ENCODE results near the gene UBN2. TPM values are rescaled to one million over a fixed set of nuclear protein-coding genes. Genes with fewer than 3 reads are reported as not detected.

Gene UBN2
- total RNA-seq, 2 experiments from 2014 or later: 7.2 to 19.9 TPM

DNA sequence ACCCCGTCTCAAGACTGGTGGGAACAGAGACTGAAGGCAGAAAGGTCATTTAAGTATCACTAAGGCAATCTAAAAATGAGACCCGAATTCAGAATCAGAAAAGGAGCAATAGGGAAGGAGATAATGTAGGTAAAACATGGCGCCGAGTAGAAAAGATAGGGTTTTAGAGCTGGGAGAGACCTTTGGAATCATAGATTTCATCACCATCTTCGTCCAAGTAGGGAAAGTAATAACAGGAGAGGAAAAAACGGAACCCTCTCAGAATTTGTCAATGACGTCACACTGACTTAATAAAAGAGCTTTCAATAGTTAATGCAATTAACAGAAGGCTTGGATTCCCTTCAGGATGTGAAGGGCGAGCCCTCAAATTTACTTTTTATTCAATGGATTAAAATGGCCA, 1.0 kb upstream of the UBN2 start:
- POLR2A ChIA-PET: interaction anchor here (0.7 to 1.4 kb wide), 2 partner anchors 15 to 135 kb away, joined by 3 to 5 read pairs; no protein-coding TSS in a partner anchor
- peak overlapping the region; percentile 97 for H3K4me3 ChIP-seq (ENCODE audit: low read depth, low read length, poor library complexity, severe bottlenecking)
- H3K36me3 ChIP-seq (ENCODE audit: insufficient read depth, low read length): no peaks in the 10 kb centered on the region
- H4K20me1 ChIP-seq (ENCODE audit: insufficient read depth, low read length): peaks cover 10% of the 10 kb centered on the region; the same call in 1 of the 2 replicates
- H3K9me3 ChIP-seq (ENCODE audit: low read length): no peaks in the 10 kb centered on the region
- no peak for DNase-seq (ENCODE audit: low spot score)
- no peaks in the 10 kb centered on the region for H3K9me2 ChIP-seq (ENCODE audit: insufficient read depth, low read length)
- CTCF ChIA-PET (ENCODE audit: unreplicated experiment): no interaction called here
- BruUV-seq (replicated peaks): no TSS peak
- intact Hi-C loops (cut with micrococcal nuclease; ENCODE audit: unreplicated experiment): loop anchor here (2.0 kb wide), 1 partner anchor 121 kb away; the partner anchor contains the start of gene ZC3HAV1
- TF ChIP-seq, protein P1, sequence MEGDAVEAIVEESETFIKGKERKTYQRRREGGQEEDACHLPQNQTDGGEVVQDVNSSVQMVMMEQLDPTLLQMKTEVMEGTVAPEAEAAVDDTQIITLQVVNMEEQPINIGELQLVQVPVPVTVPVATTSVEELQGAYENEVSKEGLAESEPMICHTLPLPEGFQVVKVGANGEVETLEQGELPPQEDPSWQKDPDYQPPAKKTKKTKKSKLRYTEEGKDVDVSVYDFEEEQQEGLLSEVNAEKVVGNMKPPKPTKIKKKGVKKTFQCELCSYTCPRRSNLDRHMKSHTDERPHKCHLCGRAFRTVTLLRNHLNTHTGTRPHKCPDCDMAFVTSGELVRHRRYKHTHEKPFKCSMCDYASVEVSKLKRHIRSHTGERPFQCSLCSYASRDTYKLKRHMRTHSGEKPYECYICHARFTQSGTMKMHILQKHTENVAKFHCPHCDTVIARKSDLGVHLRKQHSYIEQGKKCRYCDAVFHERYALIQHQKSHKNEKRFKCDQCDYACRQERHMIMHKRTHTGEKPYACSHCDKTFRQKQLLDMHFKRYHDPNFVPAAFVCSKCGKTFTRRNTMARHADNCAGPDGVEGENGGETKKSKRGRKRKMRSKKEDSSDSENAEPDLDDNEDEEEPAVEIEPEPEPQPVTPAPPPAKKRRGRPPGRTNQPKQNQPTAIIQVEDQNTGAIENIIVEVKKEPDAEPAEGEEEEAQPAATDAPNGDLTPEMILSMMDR (conservative IDR thresholded peaks at IDR 0.05; ENCODE audit: low read length): no peak
- TF ChIP-seq EZH2phosphoT487 (IDR thresholded peaks at IDR 0.05; ENCODE audit: borderline replicate concordance, low read depth, low read length): no peak
- H3K4me1 ChIP-seq (ENCODE audit: insufficient read depth, low read length, poor library complexity, severe bottlenecking): peaks cover 14% of the 10 kb centered on the region
- H3K79me2 ChIP-seq (ENCODE audit: insufficient read depth, low read depth, low read length): peaks cover 33% of the 10 kb centered on the region; the same call in 1 of the 2 replicates
- no peak overlapping the region for H3K27ac ChIP-seq (ENCODE audit: low read depth, low read length, poor library complexity, severe bottlenecking)
- H3K4me2 ChIP-seq (ENCODE audit: low read length): peak overlapping the region; percentile 84
- peak overlapping the region; percentile 96 for H2AFZ ChIP-seq (ENCODE audit: low read length)

DNA sequence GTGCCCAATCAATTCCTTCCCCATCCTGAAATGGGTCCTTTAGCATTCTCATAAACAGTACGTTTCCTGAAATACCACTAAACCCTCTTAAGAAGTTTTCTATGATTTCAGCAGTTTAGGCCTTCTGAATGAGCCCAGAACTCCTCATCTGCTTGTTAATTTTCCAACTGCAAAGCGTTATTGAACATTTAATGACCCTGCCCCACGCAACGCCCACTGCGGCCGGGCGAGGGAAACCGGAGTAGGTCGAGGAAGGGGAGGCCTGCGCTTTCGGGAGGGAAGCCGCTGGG, 608 bp upstream of the UBN2 start:
- peak overlapping the region; percentile 84 for H3K4me2 ChIP-seq (ENCODE audit: low read length)
- no peaks in the 10 kb centered on the region for H3K36me3 ChIP-seq (ENCODE audit: insufficient read depth, low read length)
- peaks cover 10% of the 10 kb centered on the region; the same call in 1 of the 2 replicates for H4K20me1 ChIP-seq (ENCODE audit: insufficient read depth, low read length)
- POLR2A ChIA-PET: interaction anchor here (0.7 to 1.4 kb wide), 2 partner anchors 15 to 135 kb away, joined by 3 to 5 read pairs; no protein-coding TSS in a partner anchor
- peaks cover 14% of the 10 kb centered on the region for H3K4me1 ChIP-seq (ENCODE audit: insufficient read depth, low read length, poor library complexity, severe bottlenecking)
- no peak for TF ChIP-seq EZH2phosphoT487 (IDR thresholded peaks at IDR 0.05; ENCODE audit: borderline replicate concordance, low read depth, low read length)
- CTCF ChIA-PET (ENCODE audit: unreplicated experiment): no interaction called here
- no peak overlapping the region for H3K27ac ChIP-seq (ENCODE audit: low read depth, low read length, poor library complexity, severe bottlenecking)
- no TSS peak for BruUV-seq (replicated peaks)
- peak overlapping the region; percentile 96 for H2AFZ ChIP-seq (ENCODE audit: low read length)
- H3K4me3 ChIP-seq (ENCODE audit: low read depth, low read length, poor library complexity, severe bottlenecking): peak overlapping the region; percentile 97
- intact Hi-C loops (cut with micrococcal nuclease; ENCODE audit: unreplicated experiment): loop anchor here (2.0 kb wide), 1 partner anchor 122 kb away; the partner anchor contains the start of gene ZC3HAV1
- H3K9me3 ChIP-seq (ENCODE audit: low read length): no peaks in the 10 kb centered on the region
- H3K79me2 ChIP-seq (ENCODE audit: insufficient read depth, low read depth, low read length): peaks cover 35% of the 10 kb centered on the region; the same call in 1 of the 2 replicates
- no peaks in the 10 kb centered on the region for H3K9me2 ChIP-seq (ENCODE audit: insufficient read depth, low read length)
- DNase-seq (ENCODE audit: low spot score): no peak

DNA sequence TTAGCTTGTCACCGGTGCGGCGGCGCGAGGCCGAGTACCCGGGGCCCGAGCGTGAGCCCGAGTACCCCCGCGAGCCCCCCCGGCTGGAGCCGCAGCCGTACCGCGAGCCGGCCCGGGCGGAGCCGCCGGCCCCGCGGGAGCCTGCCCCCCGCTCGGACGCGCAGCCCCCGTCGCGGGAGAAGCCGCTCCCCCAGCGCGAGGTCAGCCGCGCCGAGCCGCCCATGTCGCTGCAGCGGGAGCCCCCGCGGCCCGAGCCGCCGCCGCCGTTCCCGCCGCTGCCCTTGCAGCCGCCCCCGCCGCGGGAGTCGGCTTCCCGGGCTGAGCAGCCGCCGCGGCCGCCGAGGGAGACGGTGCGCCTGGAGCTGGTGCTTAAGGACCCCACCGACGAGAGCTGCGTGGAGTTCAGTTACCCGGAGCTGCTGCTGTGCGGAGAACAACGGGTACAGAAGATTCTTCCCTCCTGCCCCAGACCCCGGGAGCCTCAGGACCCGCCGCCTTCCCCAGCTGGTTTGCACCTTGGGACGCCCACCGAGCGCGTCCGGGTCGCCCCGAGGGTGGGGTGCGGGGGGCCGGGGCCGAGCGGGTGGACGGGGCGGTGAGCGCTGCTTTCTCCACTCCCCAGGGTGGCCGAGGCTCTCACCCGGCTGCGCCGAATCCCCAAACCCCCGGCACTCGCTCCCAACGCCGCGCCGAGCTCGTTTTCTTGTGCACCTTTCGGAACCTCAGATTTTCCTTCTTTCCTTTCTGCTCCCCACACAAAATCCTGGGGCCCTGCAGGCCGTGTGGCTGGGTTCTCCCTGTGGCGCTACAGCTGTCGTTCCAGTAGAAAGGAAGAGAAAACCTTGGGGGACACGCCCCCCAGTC, 708 bp downstream of the UBN2 start:
- intact Hi-C loops (cut with micrococcal nuclease; ENCODE audit: unreplicated experiment): loop anchor here (1.0 to 2.0 kb wide), 3 partner anchors 109 to 128 kb away; partner anchors contain the start of genes LUC7L2 and ZC3HAV1
- peak overlapping the region; percentile 96 for H2AFZ ChIP-seq (ENCODE audit: low read length)
- BruUV-seq (replicated peaks): no TSS peak
- no peaks in the 10 kb centered on the region for H3K9me3 ChIP-seq (ENCODE audit: low read length)
- POLR2A ChIA-PET: interaction anchor here (0.6 to 2.2 kb wide), 4 partner anchors 47 to 1095 kb away, joined by 3 to 5 read pairs (median 4); no protein-coding TSS in a partner anchor
- no peaks in the 10 kb centered on the region for H3K36me3 ChIP-seq (ENCODE audit: insufficient read depth, low read length)
- H3K4me2 ChIP-seq (ENCODE audit: low read length): peak overlapping the region; percentile 84
- H4K20me1 ChIP-seq (ENCODE audit: insufficient read depth, low read length): peaks cover 10% of the 10 kb centered on the region; the same call in 1 of the 2 replicates
- TF ChIP-seq, protein P1 (conservative IDR thresholded peaks at IDR 0.05; ENCODE audit: low read length): no peak
- no peak for TF ChIP-seq EZH2phosphoT487 (IDR thresholded peaks at IDR 0.05; ENCODE audit: borderline replicate concordance, low read depth, low read length)
- peak overlapping the region; percentile 97 for H3K4me3 ChIP-seq (ENCODE audit: low read depth, low read length, poor library complexity, severe bottlenecking)
- H3K4me1 ChIP-seq (ENCODE audit: insufficient read depth, low read length, poor library complexity, severe bottlenecking): peaks cover 14% of the 10 kb centered on the region
- H3K27ac ChIP-seq (ENCODE audit: low read depth, low read length, poor library complexity, severe bottlenecking): peak overlapping the region; percentile 63
- no peaks in the 10 kb centered on the region for H3K9me2 ChIP-seq (ENCODE audit: insufficient read depth, low read length)
- peak; percentile 55 for DNase-seq (ENCODE audit: low spot score)
- CTCF ChIA-PET (ENCODE audit: unreplicated experiment): interaction anchor here (0.6 kb wide), 1 partner anchor 193 kb away, joined by 5 read pairs; no protein-coding TSS in a partner anchor
- H3K79me2 ChIP-seq (ENCODE audit: insufficient read depth, low read depth, low read length): peaks cover 45% of the 10 kb centered on the region
